Measurements from ENCODE around the gene TOX2.

The TOX2 gene

DNA sequence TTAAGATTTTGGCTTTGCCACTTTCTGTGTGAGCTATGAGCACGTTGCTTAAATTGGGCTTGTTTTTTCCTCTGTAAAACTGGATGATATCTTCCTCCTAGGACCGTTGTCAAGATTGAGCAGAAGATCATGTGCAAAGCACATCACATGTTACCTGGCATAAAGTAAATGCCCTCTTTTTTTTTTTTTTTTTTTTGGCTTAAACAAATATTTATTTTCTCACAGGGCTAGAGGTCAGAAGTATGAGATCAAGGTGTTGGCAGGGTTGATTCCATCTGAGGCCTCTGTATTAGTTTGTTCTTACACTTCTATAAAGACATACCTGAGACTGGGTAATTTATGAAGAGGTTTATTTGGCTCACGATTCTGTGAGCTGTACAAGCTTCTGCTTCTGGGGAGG is 42.7 kb downstream of the TOX2 start:
- DNase-seq (ENCODE audit: low read depth), result no peak

DNA sequence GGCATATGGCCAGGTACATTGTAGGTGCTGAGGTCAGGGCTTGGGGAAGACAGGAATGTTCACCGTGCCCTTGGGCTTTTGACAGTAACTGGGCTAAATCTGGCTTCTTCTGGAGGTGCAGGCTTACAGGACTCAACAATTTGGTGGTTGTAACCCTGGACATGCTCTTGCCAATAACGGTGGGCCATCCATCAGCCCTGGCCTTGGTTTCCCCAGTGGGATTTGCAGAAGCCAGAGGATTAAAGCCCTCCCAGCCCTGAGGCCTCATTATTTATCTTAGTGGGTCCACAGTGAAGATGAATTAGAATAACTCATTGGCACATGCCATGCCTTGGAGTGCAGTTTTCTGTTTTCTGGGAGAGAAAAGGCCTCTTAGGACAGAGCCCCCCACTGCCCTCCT is 44.0 kb downstream of the TOX2 start:
- no peak for DNase-seq (ENCODE audit: low read depth)

DNA sequence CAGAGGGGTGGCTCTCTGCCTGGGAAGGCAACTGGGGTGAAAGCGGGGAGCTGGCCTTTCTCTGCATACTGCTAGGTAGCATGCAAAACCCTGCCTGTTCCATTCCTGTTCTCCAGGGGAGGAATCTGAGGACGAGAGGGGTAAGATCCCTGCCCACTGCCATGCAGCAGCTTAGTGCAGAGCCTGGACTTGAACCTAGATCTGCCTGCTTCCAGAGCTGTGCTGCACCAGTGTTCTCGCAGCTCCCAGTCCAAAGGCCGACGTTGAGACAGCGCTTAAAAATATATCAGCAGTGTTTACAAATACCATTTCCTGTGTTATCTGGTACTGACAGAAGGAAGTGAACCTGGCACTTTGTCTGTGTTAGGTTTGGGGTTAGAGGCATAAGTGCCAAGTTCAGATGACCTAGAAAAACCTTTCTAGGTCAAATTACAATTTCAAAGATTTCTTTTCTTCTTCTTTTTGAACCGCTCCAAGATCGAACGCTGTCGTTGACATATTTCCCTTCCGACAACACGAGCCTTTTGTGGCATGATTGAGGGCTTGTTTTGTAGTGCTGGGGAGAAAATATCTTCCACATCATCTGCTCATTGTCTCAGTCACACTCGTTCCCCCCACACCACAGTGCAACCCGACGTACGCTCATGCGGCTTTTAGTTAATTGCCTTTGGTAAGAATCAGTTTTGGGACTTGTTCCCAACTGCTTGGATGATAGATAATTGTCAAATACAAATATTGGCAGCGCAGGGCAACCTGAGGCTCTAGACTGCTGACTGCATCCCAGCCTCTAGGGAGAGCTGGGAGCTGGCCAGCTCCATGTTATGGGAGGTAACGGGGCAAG is 44.6 kb downstream of the TOX2 start:
- no peak for DNase-seq (ENCODE audit: low read depth)

DNA sequence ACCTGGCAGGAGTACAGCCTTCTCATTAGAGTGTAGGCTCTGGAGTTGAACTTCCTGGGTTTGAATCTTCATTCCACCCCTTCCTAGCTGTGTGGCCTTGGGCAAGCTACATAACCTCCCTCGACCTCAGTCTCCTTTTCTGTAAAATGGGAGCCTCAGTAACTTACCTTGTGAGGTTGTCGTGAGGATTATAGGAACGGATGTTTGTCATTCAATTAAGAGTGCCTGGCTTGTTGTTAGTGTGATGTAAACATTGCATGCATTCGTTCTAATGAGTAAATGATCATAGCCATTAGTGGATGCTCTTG is 45.2 kb downstream of the TOX2 start:
- no peak for DNase-seq (ENCODE audit: low read depth)

DNA sequence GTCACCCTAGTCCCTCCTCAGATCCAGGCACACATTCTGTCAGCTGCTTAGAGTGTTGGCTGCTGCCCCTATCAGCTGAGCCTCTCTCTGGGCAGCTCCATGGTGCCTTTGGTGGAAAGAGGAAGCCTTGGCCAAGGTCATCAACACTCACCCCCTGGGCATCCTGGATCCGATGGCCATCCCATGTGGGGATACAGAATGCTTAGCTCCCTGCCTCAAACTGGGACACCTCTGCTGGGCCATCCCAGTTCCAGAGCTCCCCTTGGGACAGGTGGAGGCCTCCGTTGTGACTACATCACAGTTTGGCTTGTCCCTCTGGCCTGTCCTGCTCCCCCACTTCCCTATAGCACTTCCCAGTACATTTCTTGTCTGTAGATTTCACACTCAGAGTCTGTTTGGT is 45.6 kb downstream of the TOX2 start:
- no peak for DNase-seq (ENCODE audit: low read depth)

DNA sequence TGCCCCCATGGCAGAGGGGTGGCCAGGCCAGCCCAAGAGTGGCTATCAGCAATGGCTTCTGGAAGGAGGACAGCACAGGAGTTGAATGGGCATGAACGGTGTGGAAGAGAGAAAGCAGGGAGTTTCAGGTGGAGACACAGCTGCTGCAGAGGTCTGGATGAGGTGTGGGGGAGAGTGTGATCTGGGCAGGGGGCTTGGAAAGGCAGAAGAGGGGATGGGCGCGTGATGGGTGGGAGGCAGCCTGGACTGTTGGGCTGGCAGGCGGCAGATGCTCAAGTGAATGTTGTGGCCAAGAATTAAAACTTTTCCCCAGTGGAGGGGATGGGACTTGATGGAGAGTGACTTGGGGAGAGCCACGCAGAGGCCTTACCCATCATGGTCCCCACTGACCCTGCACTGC is 46.5 kb downstream of the TOX2 start:
- DNase-seq (ENCODE audit: low read depth), result no peak

DNA sequence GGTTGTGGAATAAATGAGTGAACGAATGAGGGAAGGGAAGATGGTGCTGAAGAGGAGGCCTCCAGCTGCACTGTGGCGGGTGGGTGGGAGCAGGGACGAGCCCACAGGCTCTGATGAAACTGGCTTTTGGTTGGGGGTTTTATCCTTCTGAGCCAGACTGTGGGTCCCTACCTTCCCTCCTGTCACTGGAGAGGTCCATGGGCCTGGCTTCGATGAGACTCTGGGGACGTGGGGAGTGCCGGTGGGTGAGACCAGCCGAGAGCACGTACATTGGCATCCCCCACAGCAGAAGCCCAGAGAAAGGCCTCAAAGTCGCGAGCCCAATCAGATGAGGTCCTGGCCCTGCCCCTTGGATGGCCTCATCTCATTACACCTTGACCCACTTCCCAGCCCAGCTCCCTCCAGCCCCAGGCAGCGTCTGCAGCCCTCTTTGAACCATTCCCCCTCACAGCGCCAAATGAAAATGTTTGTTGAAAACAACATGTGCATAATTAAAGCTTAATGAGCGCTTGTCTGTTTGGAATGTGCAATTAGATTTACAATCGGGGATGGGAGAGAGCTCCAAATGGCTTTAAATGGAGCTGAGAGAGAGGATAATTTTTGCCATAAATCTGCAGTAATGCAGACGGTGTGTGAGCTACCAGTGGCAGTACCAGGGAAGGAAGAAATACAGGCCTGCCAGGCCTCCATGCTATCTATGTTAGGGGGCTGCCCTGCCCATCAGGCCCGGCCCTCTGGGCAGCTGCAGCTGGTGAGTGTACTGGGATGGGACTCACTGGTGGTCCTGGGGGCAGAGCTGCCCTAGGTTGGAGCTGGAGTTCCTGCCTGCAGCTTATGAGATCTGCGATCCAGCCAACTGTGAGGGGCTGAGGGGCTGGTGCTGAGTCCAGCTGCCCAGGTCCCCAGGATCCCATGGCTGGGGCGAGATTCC is 47.2 kb downstream of the TOX2 start:
- no peak for DNase-seq (ENCODE audit: low read depth)

DNA sequence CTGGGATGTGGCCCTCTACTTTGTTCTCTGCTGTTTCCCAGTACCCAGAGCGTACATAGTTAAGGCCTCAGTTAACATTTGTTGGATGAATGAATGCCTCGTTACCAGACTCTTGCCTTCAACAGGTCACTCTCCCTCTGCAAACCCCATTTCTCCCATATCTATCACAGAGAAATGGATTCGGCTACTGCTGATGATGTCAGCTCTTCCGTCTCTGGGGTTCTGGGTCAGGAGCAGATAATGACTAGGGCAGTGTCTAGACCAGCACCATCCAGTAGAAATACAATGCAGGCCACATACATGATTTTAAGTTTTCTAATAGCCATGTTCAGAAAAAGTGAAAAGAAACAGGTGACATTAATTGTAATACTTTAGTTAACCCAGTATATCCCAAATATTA is 47.9 kb downstream of the TOX2 start:
- no peak for DNase-seq (ENCODE audit: low read depth)

DNA sequence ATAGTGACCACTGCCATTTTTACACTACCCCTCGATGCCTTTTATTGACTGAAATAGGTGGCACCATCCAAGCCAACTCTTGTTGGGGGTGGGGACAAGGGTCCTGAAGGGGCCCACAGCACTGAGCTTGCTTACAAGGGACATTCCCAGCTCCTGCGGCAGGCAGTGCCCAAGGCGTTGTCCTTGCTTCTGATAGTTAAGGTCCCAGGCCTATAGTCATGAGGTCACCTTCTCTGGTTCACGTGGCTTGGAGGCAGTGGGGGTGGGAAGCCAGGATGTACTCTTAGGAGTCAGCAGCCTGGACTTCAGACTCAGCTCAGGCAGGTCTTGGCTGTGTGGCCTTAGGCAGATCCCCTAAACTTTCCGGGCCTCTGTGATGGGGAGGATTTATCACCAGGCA is 48.6 kb downstream of the TOX2 start:
- DNase-seq (ENCODE audit: low read depth), result no peak

DNA sequence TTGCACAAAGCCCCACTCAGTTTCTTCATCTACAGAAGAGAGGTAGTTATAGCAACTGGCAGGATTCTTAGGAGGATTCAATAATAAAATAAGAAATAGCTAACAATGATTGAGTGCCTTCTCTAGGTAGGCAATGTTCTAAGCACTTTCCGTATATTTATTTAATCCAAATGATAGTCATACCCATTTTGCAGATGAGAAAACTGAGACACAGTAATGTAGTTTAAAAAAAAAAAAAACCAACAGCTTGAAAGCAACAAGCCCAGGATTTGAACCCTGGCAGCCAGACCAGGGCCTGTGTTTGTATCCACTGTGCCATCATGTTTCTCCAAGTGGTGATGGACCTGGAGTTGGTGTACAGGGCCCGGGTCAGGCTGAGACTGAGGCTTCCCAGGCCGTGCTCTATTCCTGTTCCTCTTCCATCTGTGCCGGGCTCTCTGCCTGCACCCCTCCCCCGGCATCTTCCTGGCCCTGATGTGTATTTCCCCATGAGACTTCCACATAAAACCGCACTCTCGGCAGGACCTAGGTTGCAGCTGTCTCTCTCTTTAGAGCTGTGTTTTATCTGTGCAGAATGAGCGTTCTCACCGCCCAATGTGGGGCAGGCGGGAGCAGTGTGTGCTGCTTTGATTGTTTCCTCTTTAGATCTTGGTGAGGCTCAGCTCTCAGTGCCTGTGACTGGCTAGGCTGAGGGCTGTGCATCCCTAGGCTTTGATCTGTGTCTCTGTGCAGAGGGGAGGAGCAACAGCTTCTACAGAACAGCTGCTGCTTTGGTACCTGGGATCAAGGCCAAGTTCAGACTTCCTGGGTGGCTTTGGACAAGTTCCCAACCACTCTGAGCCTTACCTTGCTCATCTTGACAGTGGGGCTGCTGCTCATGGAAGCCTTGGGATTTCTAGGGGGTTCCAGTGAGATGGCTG is 49.5 kb downstream of the TOX2 start:
- no peak for DNase-seq (ENCODE audit: low read depth)

DNA sequence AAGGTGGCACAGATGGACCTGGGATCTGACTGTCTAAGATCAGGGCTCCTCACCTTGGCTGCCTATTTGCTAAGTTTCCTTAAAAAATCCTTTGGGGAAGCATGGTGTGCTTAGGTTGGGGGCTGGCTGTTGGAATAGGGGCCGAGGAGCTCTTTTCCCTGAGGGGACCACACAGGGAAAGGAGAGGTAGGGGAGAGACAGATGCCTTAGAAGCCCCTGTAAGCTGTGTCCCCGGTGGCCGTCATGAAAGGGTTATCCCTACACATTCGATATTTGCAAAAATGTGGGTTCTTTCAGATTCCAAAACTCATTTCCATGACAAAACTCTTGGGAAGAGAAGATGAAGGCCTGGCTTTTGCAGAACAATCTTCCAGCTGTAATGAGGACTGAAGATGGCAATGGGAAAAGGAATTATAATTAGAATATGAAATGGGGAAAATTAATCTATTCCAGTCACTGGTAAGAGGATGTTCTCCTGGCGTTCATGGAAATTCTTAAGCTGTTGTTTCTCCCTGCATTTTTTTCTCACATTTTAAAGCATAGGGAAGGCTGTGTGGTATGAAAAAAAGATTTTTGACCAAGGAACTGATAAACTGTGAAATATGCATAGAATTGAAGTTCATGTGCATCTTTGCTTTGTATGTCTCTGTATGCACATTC is 53.8 kb downstream of the TOX2 start:
- DNase-seq (ENCODE audit: low read depth), result no peak

DNA sequence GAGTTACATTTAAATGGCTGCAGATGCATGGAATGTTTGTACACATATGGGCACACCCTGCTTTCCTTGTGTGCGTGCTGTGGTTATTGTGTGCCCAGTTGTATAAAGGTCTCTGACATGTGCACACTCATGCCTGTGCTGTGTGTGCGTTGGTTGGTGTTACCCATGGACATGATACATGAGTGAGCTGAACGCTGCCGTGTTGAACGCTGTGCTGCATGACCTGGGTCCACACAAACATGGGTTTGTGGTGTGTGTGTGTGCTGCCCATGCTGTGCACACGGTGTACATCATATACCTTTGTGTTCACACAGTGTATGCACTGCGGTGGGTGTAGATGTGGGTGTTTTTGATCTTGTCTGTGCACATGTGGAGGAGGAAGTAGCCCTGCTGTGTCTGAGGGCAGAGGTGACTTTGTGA is 54.4 kb downstream of the TOX2 start:
- DNase-seq (ENCODE audit: low read depth), result no peak

DNA sequence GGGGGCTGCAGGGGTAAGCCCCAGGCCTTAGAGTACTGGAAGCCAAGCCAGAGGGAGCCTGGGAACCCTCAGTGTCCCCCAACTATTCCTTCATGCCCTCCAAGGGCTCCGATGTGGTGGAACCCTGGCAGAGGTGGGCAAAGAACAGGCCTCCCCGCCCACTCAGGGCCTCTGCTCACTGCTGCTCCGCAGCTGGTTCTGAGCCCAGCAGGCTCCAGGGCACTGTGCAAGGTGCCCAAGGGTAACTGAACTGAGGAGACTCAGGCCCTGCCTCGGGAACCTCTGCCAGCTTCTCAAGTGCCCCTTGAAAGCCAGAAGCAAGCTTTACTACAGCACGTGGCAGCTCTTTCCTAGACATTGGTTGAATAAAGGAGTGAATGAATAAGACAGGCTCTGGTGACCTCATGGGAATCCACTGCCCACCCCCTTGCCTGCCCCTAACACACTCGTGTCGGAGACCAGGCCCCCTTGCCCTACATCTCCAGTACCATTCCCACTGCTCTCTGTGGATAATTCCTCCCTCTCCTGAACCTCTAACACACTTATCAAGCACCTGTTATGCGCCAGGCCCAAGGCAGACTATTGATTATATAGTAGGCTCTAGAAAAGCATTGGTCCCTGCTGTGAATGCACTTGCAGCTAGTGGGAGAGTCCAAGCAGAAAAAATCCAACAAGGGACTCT is 55.0 kb downstream of the TOX2 start:
- DNase-seq (ENCODE audit: low read depth), result no peak

DNA sequence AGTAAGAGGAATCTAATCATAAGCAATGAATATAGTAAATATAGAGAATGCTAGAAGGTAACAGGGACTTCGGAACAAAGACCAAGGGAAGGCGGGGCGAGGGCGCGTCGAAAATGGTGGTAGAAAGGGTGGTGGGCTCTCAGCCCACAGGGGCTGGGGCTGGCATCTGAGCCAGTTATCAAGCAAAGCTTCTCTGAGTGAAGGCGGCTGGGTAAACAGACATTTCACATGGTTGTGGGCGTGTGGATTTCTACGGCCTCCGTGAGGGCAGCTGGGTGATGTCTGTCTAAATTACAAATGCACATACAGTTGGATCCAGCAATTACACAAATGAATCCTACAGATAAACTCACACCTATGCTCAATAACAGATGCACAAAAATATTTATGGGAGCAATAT is 56.6 kb downstream of the TOX2 start:
- no peak for DNase-seq (ENCODE audit: low read depth)

DNA sequence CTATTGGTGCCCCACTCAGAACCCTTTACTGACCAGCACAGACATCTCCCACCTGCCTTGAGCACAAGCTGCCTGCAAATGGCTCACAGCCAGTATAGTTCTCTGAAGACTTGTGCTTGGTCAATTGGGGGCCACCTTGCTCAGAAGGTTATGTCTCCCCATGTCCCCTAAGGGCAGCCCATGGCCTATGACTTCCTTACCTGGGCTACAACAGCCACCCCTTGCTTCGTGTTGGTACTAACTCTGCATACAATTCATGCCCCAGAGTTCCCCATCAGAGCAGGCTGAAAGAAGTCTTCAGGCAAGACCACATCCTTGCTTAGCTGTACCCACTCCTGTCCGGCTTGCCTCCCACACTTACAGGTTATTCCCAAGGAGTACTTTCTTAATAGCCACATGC is 57.4 kb downstream of the TOX2 start:
- no peak for DNase-seq (ENCODE audit: low read depth)

DNA sequence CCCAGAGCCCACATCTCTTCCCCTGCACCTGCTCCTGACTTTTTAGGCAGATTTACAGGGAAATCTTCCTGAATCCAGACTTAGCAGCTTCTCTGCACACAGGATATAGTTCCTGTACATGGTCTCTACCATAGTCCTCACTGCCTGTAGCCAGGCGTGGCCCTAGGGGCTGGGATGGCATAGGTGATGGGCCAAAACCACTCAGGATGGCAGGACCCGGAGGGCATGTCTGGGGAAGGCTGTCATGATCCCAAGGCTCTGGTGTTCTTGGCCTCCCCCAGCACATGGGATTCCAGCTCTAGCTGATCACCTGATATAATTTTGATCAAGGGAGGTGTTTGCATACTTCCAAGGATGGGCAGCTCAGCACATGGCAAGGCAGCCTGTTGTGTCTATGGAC is 58.0 kb downstream of the TOX2 start:
- no peak for DNase-seq (ENCODE audit: low read depth)

DNA sequence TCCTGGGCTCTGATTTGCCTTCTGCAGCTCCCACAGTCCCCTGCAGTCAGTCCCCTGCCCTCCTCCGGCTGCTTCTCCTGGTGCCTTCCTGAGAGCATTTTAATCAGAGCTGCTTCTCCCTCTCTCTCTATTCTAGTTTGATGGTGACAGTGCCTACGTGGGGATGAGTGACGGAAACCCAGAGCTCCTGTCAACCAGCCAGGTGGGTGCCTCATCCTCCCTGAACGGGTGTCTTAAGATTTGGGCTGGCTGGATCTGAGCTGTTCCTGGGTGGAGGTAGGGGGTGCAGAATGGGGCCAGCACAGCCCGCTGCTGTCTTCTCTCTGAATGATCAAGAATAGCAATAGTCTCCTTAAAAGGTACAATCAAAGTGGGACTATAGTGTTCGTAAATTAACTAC is 58.6 kb downstream of the TOX2 start:
- DNase-seq (ENCODE audit: low read depth), result no peak

DNA sequence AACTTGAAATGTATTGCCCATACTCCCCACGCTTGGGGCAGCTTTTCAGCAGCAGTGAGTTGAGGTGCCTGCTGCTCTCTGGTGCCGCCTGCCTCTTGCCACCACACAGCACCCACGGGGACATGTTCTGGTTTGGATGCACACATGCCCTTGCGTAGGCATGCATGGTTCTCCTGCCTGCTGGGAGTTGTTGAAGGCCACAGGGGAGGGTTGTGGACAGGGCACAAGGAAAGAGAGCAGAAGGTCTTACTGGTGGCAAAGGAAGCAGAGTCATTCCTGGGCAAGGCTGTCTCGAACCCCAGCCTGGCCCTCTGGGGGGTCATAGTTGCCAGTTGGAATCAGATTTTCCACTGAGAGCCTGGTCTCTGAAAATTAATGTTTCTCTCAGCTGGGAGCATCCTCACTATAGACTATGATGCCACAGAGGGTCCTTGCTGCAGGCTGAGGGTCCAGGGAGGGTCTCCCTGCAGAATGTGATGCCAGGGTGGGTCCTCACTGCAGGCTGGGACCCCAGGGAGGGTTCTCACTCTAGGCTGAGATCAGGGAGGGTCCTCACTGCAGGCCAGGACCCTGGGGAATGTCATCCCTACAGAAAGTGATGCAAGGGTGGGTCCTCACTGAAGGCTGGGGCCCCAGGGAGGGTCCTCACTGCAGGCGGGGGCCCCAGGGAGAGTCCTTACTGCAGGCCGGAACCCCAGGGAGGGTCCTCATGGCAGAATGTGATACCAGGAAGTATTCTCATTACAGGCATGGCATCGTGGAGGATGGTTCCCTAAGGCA is 59.2 kb downstream of the TOX2 start:
- no peak for DNase-seq (ENCODE audit: low read depth)

DNA sequence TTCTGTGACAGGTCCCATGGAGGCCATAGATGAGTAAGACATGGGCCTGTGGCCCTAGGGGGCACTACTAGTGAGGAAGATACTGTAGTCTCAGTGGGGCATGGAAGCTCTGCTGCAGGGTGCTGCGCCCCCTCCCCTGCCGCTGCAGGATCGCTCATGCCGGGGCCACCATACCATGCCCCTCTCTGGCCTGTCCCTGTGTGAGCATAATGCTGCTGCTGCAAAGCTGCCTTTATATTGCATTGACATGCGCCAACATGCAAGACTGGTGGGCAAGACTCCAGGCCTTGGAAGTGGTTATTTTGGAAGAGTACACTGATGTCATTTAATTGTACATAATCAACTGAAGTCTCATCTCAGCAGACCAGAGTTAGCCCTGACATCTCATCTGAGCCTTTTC is 60.0 kb downstream of the TOX2 start:
- no peak for DNase-seq (ENCODE audit: low read depth)

DNA sequence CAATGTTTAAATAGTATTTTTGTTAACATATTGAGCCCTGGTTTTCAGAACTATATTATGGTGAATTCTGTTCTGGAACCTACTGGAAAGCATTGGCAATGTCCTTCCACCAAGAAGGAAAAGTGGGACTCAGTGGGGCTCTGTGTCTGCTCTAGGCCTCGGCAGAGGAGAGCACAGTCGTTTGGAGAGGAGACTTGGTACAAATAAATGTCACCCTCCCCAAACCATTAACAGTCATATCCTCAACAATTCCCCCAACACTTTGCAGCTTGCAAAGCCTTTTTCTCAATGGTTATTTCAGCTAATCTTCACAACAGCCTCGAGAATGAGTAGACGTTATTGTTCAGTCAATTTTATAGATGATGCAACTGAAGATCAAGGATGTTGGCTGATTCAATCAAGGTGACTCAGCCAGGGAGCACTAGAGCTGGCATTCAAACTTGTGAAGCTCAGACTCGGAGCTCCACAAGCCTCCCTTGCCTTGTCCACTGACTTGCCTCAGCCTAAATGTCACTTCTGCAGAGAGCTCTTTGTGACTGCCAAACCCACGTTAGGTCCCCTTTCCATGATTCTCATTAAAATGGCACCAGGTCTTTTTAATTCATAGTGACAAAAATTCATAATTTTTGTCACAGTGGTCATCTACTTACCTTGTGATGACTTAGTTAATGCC is 60.6 kb downstream of the TOX2 start:
- DNase-seq (ENCODE audit: low read depth), result no peak

Measured in activated T-cell treated with anti-CD3 and anti-CD28 coated beads for 24 hours (primary cell).